Stomach (tissue), 4 donors: ENCODE data around the gene LARP1.

Experiments
- CTCF ChIP-seq, 7 experiments: fragments of 450-650 bp in 4 of 7; fragments of 200-600 bp in 3 of 7; sonication (generic) in 3 of 7; IDR thresholded peaks; one replicate each; pipeline ENCODE4 v1.5.1; 2016 to 2019; ENCODE audit warnings: antibody characterized with exemption in 7 of 7, control low read depth in 2 of 7, mild to moderate bottlenecking in 1 of 7
- EP300 ChIP-seq: sonication (generic); formaldehyde crosslinking; IDR thresholded peaks from one replicate; pipeline ENCODE4 v1.6.1; 2017; ENCODE audit warnings: antibody characterized with exemption
- POLR2A ChIP-seq, 4 donors: fragments of 450-650 bp; IDR thresholded peaks; one replicate each; pipeline ENCODE4 v1.6.1; 2016; ENCODE audit warnings: antibody characterized with exemption in 4 of 4, control low read depth in 2 of 4, mild to moderate bottlenecking in 1 of 4, moderate library complexity in 1 of 4
- POLR2AphosphoS5 ChIP-seq, 3 donors: sonication (generic); formaldehyde crosslinking; IDR thresholded peaks; one replicate each; pipeline ENCODE4 v1.6.1; 2016; ENCODE audit warnings: antibody characterized with exemption in 3 of 3

GRCh38 chr5:154784856-154785255 lies 29.7 kb downstream of the LARP1 start:
- TF ChIP-seq CTCF (IDR thresholded peaks at IDR 0.05) (no peak), POLR2A (IDR thresholded peaks at IDR 0.05) (no peak), EP300 (no peak), POLR2AphosphoS5 (IDR thresholded peaks at IDR 0.05) (no peak)
